PC-9 (cell line): ENCODE measurements around the gene PTPRG. TPM values are rescaled to one million over a fixed set of nuclear protein-coding genes. Genes with fewer than 3 reads are reported as not detected.

Experiments
- BruUV-seq: library from RNA; stranded (reverse); fragments of 400-500 nt; replicated peaks from 2 replicates; lab custom pipeline; 2021; lab: Mats Ljungman, UMichigan
- CTCF ChIA-PET: fragments of 300-600 bp; sonication (Branson Sonifier 250); formaldehyde crosslinking; loops from one replicate; lab custom pipeline; 2022; ENCODE audit warnings: antibody characterized with exemption; lab: Charles Lee
- POLR2A ChIA-PET: fragments of 300-600 bp; sonication (Branson Sonifier 250); formaldehyde crosslinking; loops from one replicate; lab custom pipeline; 2022; ENCODE audit warnings: antibody characterized with exemption; ENCODE audit not compliant: unreplicated experiment; lab: Charles Lee
- DNase-seq, 2 experiments: peaks; one replicate each; pipeline versions ENCODE4 v3.0.0 to v3.0.0-alpha.2; 2015 to 2022; ENCODE audit warnings: mixed read lengths in 1 of 2
- H2AFZ ChIP-seq: fragments of 200-600 bp; sonication (generic); 2 replicates; pipeline ENCODE4 v1.8.1; 2017; ENCODE audit warnings: antibody characterized with exemption
- H3F3A ChIP-seq: fragments of 200-600 bp; sonication (generic); 2 replicates; pipeline ENCODE4 v1.8.1; 2017; ENCODE audit warnings: antibody characterized with exemption, mild to moderate bottlenecking, low read depth; ENCODE audit not compliant: insufficient read depth
- H3K27ac ChIP-seq: fragments of 200-600 bp; sonication (generic); 2 replicates; pipeline ENCODE4 v1.6.1; 2016; ENCODE audit warnings: mixed run types
- H3K27me3 ChIP-seq: fragments of 200-600 bp; sonication (generic); 2 replicates; pipeline ENCODE4 v1.6.1; 2016; ENCODE audit warnings: low read depth, mixed run types; ENCODE audit not compliant: insufficient read depth
- H3K36me3 ChIP-seq: fragments of 200-600 bp; sonication (generic); 2 replicates; pipeline ENCODE4 v1.6.1; 2016; ENCODE audit warnings: low read depth, mixed run types
- H3K4me1 ChIP-seq: fragments of 200-600 bp; sonication (generic); replicated peaks from 2 replicates; pipeline ENCODE4 v1.6.1; 2016; ENCODE audit warnings: mixed run types; ENCODE audit not compliant: insufficient read depth
- H3K4me2 ChIP-seq: fragments of 200-600 bp; sonication (generic); 2 replicates; pipeline ENCODE4 v1.6.1; 2017; ENCODE audit warnings: mixed run types
- H3K4me3 ChIP-seq: fragments of 200-600 bp; sonication (generic); 2 replicates; pipeline ENCODE4 v1.6.1; 2016; ENCODE audit warnings: mixed run types
- H3K79me2 ChIP-seq: fragments of 200-600 bp; sonication (generic); 2 replicates; pipeline ENCODE4 v1.6.1; 2017; ENCODE audit warnings: low read depth, mixed run types
- H3K9me2 ChIP-seq: fragments of 200-600 bp; sonication (generic); 2 replicates; pipeline ENCODE4 v1.8.1; 2017; ENCODE audit warnings: mild to moderate bottlenecking; ENCODE audit not compliant: insufficient read depth
- H3K9me3 ChIP-seq: fragments of 200-600 bp; sonication (generic); 2 replicates; pipeline ENCODE4 v1.8.1; 2016; ENCODE audit warnings: low read depth; ENCODE audit not compliant: insufficient read depth
- H4K20me1 ChIP-seq: fragments of 200-600 bp; sonication (generic); 2 replicates; pipeline ENCODE4 v1.8.1; 2017; ENCODE audit not compliant: insufficient read depth
- EZH2 ChIP-seq: fragments of 200-600 bp; sonication (generic); IDR thresholded peaks from 2 replicates; pipeline ENCODE4 v1.8.0; 2017; ENCODE audit warnings: antibody characterized with exemption, low read depth
- intact Hi-C: fragments of 100-400 bp; cut with micrococcal nuclease; formaldehyde crosslinking; loops from one replicate; pipeline ENCODE4 v1.10.0; 2022; ENCODE audit not compliant: unreplicated experiment
- total RNA-seq: library from RNA; stranded (reverse); gene quantifications from 2 replicates; pipeline ENCODE4 v1.2.3, GENCODE V29; 2021
- TF ChIP-seq, protein P1 (sequence below): fragments of 200-600 bp; sonication (generic); conservative IDR thresholded peaks from 2 replicates; pipeline ENCODE4 v1.6.1; 2017; ENCODE audit warnings: mixed run types, antibody characterized with exemption, mild to moderate bottlenecking, moderate library complexity

PTPRG gene
- total RNA-seq, 1 experiment from 2014 or later = 32.9 TPM

GRCh38 chr3:61967937-61968336 is 406.6 kb downstream of the PTPRG start:
- no peaks in the 10 kb centered on the region for H3K36me3 ChIP-seq
- BruUV-seq = no TSS peak
- intact Hi-C loops = loop anchor here (2.0 to 5.0 kb wide), 2 partner anchors 71 to 403 kb away; no protein-coding TSS in a partner anchor
- H2AFZ ChIP-seq = no peak overlapping the region
- TF ChIP-seq, protein P1, sequence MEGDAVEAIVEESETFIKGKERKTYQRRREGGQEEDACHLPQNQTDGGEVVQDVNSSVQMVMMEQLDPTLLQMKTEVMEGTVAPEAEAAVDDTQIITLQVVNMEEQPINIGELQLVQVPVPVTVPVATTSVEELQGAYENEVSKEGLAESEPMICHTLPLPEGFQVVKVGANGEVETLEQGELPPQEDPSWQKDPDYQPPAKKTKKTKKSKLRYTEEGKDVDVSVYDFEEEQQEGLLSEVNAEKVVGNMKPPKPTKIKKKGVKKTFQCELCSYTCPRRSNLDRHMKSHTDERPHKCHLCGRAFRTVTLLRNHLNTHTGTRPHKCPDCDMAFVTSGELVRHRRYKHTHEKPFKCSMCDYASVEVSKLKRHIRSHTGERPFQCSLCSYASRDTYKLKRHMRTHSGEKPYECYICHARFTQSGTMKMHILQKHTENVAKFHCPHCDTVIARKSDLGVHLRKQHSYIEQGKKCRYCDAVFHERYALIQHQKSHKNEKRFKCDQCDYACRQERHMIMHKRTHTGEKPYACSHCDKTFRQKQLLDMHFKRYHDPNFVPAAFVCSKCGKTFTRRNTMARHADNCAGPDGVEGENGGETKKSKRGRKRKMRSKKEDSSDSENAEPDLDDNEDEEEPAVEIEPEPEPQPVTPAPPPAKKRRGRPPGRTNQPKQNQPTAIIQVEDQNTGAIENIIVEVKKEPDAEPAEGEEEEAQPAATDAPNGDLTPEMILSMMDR = no peak
- no peak for TF ChIP-seq EZH2
- H3K4me1 ChIP-seq = no peaks in the 10 kb centered on the region
- H3K4me2 ChIP-seq = no peak overlapping the region
- ChIA-PET CTCF (no interaction called here), POLR2A (no interaction called here)
- H3F3A ChIP-seq = no peaks in the 10 kb centered on the region; the same call in 1 of the 2 replicates
- no peaks in the 10 kb centered on the region for H3K9me3 ChIP-seq
- no peak overlapping the region for H3K4me3 ChIP-seq
- H3K9me2 ChIP-seq = no peaks in the 10 kb centered on the region
- DNase-seq = no peak
- no peaks in the 10 kb centered on the region for H4K20me1 ChIP-seq
- H3K27ac ChIP-seq = no peak overlapping the region
- no peaks in the 10 kb centered on the region for H3K27me3 ChIP-seq
- no peaks in the 10 kb centered on the region for H3K79me2 ChIP-seq

- Histone ChIP-seq H3K4me2 (no peak overlapping the region), H3K27ac (no peak overlapping the region), H4K20me1 (no peaks in the 10 kb centered on the region), H3F3A (no peaks in the 10 kb centered on the region), H3K9me2 (no peaks in the 10 kb centered on the region), H2AFZ (no peak overlapping the region), H3K9me3 (no peaks in the 10 kb centered on the region), H3K4me3 (no peak overlapping the region), H3K27me3 (no peaks in the 10 kb centered on the region), H3K36me3 (no peaks in the 10 kb centered on the region), H3K4me1 (no peaks in the 10 kb centered on the region), H3K79me2 (no peaks in the 10 kb centered on the region)
- ChIA-PET POLR2A (interaction anchor here (0.6 kb wide), 1 partner anchor 1873 kb away, joined by 21 read pairs; no protein-coding TSS in a partner anchor), CTCF (no interaction called here)
- intact Hi-C loops = no loop called here
- no peak for DNase-seq
- TF ChIP-seq EZH2 = no peak
- TF ChIP-seq, protein P1 = no peak
- no TSS peak for BruUV-seq
These were observed 413.3 kb downstream of the PTPRG start for GRCh38 chr3:61974662-61975061.

GRCh38 chr3:61975199-61975598 is 413.8 kb downstream of the PTPRG start:
- H4K20me1 ChIP-seq = no peaks in the 10 kb centered on the region
- no peaks in the 10 kb centered on the region for H3F3A ChIP-seq
- DNase-seq = no peak
- no peaks in the 10 kb centered on the region for H3K9me2 ChIP-seq
- TF ChIP-seq, protein P1 = no peak
- TF ChIP-seq EZH2 = no peak
- no peaks in the 10 kb centered on the region for H3K9me3 ChIP-seq
- H3K79me2 ChIP-seq = no peaks in the 10 kb centered on the region
- ChIA-PET POLR2A (interaction anchor here (0.6 kb wide), 1 partner anchor 1873 kb away, joined by 21 read pairs; no protein-coding TSS in a partner anchor), CTCF (no interaction called here)
- H2AFZ ChIP-seq = no peak overlapping the region
- intact Hi-C loops = no loop called here
- H3K4me3 ChIP-seq = no peak overlapping the region
- H3K4me2 ChIP-seq = no peak overlapping the region
- no TSS peak for BruUV-seq
- no peak overlapping the region for H3K27ac ChIP-seq
- H3K4me1 ChIP-seq = no peaks in the 10 kb centered on the region
- H3K36me3 ChIP-seq = no peaks in the 10 kb centered on the region
- no peaks in the 10 kb centered on the region for H3K27me3 ChIP-seq
